VCaP (cell line): ENCODE measurements around the gene DCAF7.
A peak's percentile ranks its signal among the peaks of the same experiment; 100 is the strongest.

Experiments used
- H3K27ac ChIP-seq: fragments of 450-650 bp; 2 replicates; pipeline ENCODE4 v1.5.1; 2017
- TF ChIP-seq, protein P1 (sequence below): fragments of 450-650 bp; conservative IDR thresholded peaks from 2 replicates; pipeline ENCODE4 v1.5.1; 2017; ENCODE audit warnings: mild to moderate bottlenecking, moderate library complexity

DCAF7 gene

DNA sequence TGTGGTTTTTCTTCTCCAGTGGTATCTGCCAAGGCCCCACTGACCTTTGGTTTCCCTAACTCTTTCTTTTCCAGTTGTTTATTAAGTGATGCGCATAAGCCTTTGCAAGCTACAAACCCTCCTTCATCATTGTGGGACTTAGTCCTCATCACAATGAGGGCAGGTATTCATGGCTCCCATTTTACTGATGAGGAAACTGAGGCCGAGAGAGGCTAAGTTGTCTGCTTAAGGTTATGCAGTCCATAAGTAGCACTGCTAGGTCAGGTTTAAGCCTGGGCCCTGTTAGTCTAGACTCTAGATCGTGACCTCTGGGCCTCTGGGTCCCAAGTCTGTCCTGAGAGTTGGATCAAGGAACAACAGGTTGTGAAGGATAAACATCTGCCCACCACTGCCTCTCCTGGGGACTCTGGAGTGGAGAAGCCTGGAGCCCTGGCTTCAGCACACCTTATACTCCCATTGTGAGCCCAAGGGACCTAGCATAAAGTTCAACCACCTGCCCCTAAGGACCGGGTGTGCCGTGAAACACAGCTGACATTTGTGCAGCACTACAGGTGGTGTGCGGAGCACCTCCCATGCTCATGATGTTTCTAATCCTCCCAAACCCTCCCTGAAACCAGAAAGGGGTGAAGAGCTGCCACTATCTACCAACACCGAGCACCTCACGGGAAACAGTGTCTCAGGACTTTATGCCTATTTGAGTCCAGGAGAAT lies 32.3 kb upstream of the DCAF7 start:
- peak overlapping the region; percentile 100 for H3K27ac ChIP-seq
- TF ChIP-seq, protein P1, sequence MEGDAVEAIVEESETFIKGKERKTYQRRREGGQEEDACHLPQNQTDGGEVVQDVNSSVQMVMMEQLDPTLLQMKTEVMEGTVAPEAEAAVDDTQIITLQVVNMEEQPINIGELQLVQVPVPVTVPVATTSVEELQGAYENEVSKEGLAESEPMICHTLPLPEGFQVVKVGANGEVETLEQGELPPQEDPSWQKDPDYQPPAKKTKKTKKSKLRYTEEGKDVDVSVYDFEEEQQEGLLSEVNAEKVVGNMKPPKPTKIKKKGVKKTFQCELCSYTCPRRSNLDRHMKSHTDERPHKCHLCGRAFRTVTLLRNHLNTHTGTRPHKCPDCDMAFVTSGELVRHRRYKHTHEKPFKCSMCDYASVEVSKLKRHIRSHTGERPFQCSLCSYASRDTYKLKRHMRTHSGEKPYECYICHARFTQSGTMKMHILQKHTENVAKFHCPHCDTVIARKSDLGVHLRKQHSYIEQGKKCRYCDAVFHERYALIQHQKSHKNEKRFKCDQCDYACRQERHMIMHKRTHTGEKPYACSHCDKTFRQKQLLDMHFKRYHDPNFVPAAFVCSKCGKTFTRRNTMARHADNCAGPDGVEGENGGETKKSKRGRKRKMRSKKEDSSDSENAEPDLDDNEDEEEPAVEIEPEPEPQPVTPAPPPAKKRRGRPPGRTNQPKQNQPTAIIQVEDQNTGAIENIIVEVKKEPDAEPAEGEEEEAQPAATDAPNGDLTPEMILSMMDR = no peak

DNA sequence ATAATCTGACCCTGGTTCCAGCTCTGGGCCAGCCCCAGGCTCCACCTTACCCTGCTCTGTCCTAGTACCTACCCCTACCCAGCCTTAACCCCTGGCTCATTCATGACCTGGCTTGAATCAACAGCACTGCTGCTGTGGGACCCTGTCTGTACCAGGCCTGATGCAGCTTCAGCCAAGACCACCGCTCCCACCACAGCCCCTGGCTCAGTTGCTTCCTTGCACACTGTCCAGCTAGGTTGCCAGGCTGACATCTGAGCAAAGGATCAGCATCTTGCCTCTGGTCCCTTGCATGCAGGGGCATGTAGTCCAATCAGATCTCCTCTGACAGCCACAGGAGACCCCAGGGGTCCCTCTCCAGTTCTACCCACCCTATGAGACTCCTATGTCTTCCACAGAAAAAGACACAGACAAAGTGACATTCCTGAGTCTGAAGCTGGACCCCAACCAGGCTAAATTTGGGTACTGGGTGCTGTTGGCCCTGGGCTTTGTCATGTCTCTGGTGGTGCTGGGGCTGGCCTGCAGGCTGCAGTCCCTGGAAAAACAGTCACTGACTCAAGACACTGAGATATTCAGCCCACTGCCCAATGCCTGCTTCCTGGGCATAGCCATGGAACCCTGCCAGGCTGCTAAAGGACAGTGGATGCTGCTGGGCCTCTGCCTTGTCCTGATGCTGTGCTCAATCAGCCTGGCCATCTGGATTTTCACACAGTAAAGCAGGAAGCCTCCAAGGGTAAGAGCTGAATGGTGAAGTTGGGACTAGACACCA lies 31.0 kb upstream of the DCAF7 start:
- H3K27ac ChIP-seq = peak overlapping the region; percentile 100
- TF ChIP-seq, protein P1 = no peak

DNA sequence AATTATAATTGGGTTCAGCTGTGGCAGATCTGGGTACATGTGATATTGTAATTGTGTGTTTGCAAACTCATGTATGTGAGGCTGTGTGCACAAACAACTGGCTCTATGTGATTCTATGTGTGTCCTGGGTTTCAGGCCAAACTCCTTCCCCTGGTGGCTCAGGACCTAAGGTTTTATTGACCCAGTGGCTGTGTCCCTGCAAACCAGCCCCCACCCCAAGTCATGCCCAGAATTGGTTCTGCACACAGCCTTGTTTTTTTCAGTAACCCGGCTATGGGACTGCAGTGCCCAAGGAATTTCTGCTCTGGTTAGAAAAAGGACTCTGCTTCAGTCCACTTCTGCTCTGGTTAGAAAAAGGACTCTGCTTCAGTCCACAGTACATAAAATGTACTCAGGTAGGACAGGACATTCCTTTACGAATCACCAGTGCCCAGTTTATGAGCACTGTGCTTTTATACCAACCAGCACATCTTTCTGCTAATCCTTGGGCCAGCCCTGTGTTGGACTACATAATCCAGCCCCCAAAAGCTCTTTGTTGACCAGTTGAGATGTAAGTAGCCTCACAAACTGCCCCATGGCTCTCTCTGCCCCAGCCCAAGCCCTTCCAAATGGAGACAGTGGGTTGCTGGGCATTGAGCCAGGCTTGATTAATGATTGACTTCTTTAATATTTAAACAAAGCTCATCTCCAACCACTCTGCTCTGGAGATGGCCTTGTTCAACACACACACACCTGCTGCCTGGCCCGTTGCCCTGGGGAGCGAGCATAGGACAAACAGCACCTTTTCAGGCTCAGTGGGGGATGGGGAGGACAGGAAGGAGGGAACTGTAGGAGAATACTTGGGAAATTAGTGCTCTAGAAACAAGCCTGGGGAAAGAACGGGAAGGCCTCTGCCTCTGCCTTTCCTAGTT lies 30.1 kb upstream of the DCAF7 start:
- TF ChIP-seq, protein P1 = no peak

DNA sequence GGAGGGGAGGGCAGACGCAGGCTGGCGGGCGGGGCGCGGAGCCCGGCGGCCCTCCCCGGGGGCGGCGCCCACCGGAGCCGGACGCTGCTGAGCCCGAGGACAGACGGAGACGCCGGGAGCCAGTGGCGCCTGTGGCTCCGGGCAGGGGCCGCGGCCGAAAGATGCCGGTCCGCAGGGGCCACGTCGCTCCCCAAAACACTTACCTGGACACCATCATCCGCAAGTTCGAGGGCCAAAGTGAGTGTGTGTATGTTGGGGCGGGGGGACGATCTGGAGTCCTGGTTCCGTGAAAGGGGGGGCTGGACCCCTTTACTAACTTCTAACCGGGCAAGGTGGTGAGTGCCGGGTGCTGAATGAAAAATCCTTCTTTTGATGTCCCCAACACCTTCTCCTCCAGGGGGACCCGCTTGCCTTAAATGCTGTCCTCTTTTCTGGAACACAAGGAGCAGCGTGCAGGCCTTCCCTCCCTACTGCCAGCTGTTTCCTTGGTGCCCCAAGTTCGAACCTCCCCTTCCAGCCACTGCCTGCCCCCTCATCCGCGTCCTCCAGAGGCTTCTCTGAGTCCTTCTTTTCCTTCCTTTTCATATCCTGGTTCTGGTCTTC lies 26.9 kb upstream of the DCAF7 start, which contains the start of gene KCNH6:
TSS of gene KCNH6 (plus strand) at position 106 of the 603 bp plus-strand sequence. CDS start at position 162, 56 bp downstream.
- TF ChIP-seq, protein P1 = no peak
- peak within 1 kb of the TSS; percentile 100 for H3K27ac ChIP-seq

More for the DNA sequence above, 30.1 kb upstream of the DCAF7 start:
- peak overlapping the region; percentile 100 for H3K27ac ChIP-seq

DNA sequence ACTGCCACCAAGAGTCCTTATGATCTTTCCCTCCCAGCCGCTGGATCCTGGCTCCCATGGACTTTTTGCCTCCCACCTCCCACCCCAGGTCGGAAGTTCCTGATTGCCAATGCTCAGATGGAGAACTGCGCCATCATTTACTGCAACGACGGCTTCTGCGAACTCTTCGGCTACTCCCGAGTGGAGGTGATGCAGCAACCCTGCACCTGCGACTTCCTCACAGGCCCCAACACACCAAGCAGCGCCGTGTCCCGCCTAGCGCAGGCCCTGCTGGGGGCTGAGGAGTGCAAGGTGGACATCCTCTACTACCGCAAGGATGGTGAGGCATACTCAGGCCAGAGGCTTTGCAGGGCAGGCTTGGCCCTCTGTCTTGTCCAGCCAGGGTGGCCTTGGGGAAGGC lies 26.2 kb upstream of the DCAF7 start:
- peak overlapping the region; percentile 100 for H3K27ac ChIP-seq
- TF ChIP-seq, protein P1 = no peak

DNA sequence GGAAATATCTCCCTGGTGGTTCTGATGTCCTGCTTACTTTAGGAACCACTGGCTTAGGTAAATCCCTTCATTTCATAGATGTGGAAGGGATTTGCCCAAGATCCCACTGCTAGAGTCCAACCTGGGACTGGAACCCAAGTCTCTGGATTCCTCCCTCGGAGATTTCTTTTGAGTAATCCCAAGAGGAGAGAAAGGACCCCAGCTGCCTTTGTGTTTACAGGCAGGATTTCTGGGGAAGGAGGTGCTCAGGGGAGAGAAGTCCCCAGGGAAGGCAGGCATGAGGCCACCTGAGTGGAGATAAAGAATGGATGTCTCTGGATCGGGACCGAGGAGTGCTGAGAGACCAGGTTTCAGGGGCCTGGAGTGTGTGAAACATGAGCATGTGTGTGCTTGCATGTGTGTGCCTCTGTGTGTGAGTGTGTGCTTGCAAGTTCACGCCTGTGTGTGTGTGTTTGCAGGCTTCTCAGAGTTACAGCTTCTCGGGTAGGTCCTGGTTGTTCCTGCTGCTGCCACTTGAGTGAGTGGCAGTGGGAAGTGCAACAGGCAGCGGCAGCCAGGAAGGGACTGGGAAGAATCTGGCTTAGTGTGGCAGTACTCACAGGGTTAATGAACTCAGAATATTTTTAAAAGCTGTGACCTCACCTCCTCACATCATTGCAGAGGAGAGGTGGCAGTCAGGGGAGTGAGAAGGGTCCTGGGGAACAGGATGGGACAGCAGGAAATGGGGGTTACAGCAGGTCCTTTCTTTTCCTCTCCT lies 24.9 kb upstream of the DCAF7 start:
- peak overlapping the region; percentile 100 for H3K27ac ChIP-seq

More for the DNA sequence above, 24.9 kb upstream of the DCAF7 start:
- TF ChIP-seq, protein P1 = peak; percentile 28; the same call in 1 of the 2 replicates
